Measurements from ENCODE around the gene ZNF140. TPM values are rescaled to one million over a fixed set of nuclear protein-coding genes. Genes with fewer than 3 reads are reported as not detected.

ZNF140 gene
- total and polyA plus RNA-seq, 2 of the 13 experiments (the other 11 are each of a cell fraction or from before 2014, with no cell fraction given): 8.7 to 13.5 TPM

DNA sequence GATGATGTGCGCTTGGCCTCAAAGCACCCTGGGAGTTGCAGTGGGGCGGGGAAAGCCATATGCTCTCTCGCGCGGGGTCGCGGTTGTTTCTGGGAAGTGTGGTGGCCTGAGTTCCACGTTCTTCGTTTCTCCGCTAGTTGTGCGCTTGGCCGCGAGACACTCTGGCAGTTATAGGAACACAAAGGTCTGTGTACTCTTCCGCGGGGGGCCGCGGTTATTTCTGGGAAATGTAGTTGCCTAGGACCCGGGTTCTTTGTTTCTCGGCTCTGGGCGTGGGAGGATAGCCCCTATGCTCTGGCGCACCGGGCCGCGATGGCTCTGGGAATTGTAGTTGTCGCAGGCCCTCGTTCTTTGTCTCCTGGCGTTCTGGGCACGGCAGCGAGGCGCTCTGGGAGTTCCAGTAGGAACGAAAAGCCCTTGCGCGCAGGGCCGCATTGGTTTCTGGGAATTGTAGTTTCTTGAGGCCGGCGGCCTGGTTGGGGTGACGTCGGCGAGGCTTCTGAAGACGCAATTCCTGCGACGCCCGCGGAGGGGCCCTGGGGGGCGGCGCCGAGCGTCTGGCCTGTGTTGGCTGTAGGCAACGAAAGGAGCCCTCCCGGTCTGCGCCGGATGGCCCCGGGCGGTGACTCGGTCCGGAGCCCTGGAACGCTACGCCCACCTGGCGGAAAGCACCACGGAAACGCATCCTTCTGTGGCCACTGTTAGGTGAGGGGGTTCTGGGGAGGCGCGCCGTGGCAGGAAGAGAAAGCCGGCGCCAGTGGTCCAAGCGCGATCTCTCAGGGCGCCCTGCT is at the start of gene ZNF140 (continued):
- TF ChIP-seq CHD4 (IDR thresholded peaks at IDR 0.05; ENCODE audit: borderline replicate concordance, low read length) (no peak), ZNF280D (CRISPR knock-in tag; IDR thresholded peaks at IDR 0.05) (peak; percentile 81), ZNF558 (CRISPR knock-in tag; IDR thresholded peaks at IDR 0.05; ENCODE audit: borderline replicate concordance) (peak; percentile 68; the same call in 1 of the 2 replicates), MED8 (CRISPR knock-in tag; IDR thresholded peaks at IDR 0.05; ENCODE audit: insufficient replicate concordance) (no peak), ZKSCAN1 (IDR thresholded peaks at IDR 0.05; ENCODE audit: low read length) (no peak), RELA (CRISPR knock-in tag; IDR thresholded peaks at IDR 0.05) (no peak), PCBP1 (IDR thresholded peaks at IDR 0.05; ENCODE audit: borderline replicate concordance, low read depth, low read length) (peak; percentile 77; the same call in 1 of the 2 replicates), HOXA3 (CRISPR knock-in tag; IDR thresholded peaks at IDR 0.05) (peak; percentile 95), ZNF883 (CRISPR knock-in tag; IDR thresholded peaks at IDR 0.05; ENCODE audit: not compliant biosample characterization) (peak; percentile 75), NR2C2 (CRISPR knock-in tag; IDR thresholded peaks at IDR 0.05; ENCODE audit: borderline replicate concordance) (peak; percentile 78), ELF3 (CRISPR knock-in tag; IDR thresholded peaks at IDR 0.05) (peak; percentile 14), SUZ12 (IDR thresholded peaks at IDR 0.05; ENCODE audit: low read depth, low read length) (peak; percentile 56), REL (CRISPR knock-in tag; conservative IDR thresholded peaks at IDR 0.05) (0 out of 2 replicates have a peak, but pooled peaks have one; percentile 40), SMAD1 (CRISPR knock-in tag; IDR thresholded peaks at IDR 0.05; ENCODE audit: borderline replicate concordance, low read depth) (no peak; the same call in 1 of the 2 replicates), POGZ (CRISPR knock-in tag; IDR thresholded peaks at IDR 0.05) (peak; percentile 7), REPIN1 (CRISPR knock-in tag; IDR thresholded peaks at IDR 0.05; ENCODE audit: borderline replicate concordance, low read depth) (no peak; the same call in 1 of the 2 replicates)
- TF ChIP-seq, protein P1, sequence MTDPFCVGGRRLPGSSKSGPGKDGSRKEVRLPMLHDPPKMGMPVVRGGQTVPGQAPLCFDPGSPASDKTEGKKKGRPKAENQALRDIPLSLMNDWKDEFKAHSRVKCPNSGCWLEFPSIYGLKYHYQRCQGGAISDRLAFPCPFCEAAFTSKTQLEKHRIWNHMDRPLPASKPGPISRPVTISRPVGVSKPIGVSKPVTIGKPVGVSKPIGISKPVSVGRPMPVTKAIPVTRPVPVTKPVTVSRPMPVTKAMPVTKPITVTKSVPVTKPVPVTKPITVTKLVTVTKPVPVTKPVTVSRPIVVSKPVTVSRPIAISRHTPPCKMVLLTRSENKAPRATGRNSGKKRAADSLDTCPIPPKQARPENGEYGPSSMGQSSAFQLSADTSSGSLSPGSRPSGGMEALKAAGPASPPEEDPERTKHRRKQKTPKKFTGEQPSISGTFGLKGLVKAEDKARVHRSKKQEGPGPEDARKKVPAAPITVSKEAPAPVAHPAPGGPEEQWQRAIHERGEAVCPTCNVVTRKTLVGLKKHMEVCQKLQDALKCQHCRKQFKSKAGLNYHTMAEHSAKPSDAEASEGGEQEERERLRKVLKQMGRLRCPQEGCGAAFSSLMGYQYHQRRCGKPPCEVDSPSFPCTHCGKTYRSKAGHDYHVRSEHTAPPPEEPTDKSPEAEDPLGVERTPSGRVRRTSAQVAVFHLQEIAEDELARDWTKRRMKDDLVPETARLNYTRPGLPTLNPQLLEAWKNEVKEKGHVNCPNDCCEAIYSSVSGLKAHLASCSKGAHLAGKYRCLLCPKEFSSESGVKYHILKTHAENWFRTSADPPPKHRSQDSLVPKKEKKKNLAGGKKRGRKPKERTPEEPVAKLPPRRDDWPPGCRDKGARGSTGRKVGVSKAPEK (CRISPR knock-in tag; IDR thresholded peaks at IDR 0.05; ENCODE audit: borderline replicate concordance): 0 out of 2 replicates have a peak, but pooled peaks have one; percentile 56
- TF ChIP-seq, protein P2, sequence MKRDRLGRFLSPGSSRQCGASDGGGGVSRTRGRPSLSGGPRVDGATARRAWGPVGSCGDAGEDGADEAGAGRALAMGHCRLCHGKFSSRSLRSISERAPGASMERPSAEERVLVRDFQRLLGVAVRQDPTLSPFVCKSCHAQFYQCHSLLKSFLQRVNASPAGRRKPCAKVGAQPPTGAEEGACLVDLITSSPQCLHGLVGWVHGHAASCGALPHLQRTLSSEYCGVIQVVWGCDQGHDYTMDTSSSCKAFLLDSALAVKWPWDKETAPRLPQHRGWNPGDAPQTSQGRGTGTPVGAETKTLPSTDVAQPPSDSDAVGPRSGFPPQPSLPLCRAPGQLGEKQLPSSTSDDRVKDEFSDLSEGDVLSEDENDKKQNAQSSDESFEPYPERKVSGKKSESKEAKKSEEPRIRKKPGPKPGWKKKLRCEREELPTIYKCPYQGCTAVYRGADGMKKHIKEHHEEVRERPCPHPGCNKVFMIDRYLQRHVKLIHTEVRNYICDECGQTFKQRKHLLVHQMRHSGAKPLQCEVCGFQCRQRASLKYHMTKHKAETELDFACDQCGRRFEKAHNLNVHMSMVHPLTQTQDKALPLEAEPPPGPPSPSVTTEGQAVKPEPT (CRISPR knock-in tag; IDR thresholded peaks at IDR 0.05; ENCODE audit: low read depth): peak; percentile 30; the same call in 1 of the 2 replicates
- TF ChIP-seq, protein P3, sequence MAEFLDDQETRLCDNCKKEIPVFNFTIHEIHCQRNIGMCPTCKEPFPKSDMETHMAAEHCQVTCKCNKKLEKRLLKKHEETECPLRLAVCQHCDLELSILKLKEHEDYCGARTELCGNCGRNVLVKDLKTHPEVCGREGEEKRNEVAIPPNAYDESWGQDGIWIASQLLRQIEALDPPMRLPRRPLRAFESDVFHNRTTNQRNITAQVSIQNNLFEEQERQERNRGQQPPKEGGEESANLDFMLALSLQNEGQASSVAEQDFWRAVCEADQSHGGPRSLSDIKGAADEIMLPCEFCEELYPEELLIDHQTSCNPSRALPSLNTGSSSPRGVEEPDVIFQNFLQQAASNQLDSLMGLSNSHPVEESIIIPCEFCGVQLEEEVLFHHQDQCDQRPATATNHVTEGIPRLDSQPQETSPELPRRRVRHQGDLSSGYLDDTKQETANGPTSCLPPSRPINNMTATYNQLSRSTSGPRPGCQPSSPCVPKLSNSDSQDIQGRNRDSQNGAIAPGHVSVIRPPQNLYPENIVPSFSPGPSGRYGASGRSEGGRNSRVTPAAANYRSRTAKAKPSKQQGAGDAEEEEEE (CRISPR knock-in tag; IDR thresholded peaks at IDR 0.05; ENCODE audit: borderline replicate concordance): no peak

Measured in HepG2 (cell line).